ENCODE measurements around the gene PDZD2.
"Not testable (repeated sequence)": the region's sequence is repeated elsewhere in the genome, so short reads cannot be mapped to it uniquely, and the experiment has no call there.

PDZD2 gene

GRCh38 chr5:31769530-31769929, 130.6 kb downstream of the PDZD2 start:
- DNase-seq (ENCODE audit: low read depth in 2 of 2), result no peak

GRCh38 chr5:31770132-31770720, 131.3 kb downstream of the PDZD2 start:
- no peak for DNase-seq (ENCODE audit: low read depth in 2 of 2)

GRCh38 chr5:31770998-31771397, 132.1 kb downstream of the PDZD2 start:
- no peak for DNase-seq (ENCODE audit: low read depth in 2 of 2)

GRCh38 chr5:31771500-31771899, 132.6 kb downstream of the PDZD2 start:
- no peak for DNase-seq (ENCODE audit: low read depth in 2 of 2)

- not testable (repeated sequence) for DNase-seq (ENCODE audit: low read depth in 2 of 2)
Measured at GRCh38 chr5:31776294-31776693, 137.4 kb downstream of the PDZD2 start.

- no peak for DNase-seq (ENCODE audit: low read depth in 2 of 2)
Measured at GRCh38 chr5:31776976-31777651, 138.2 kb downstream of the PDZD2 start.

- DNase-seq (ENCODE audit: low read depth in 2 of 2), result no peak
Measured at GRCh38 chr5:31781772-31782171, 142.8 kb downstream of the PDZD2 start.

GRCh38 chr5:31783086-31783645, 144.2 kb downstream of the PDZD2 start:
- no peak for DNase-seq (ENCODE audit: low read depth in 2 of 2)

GRCh38 chr5:31783731-31784130, 144.8 kb downstream of the PDZD2 start:
- DNase-seq (ENCODE audit: low read depth in 2 of 2), result no peak

GRCh38 chr5:31786090-31786631, 147.2 kb downstream of the PDZD2 start:
- DNase-seq (ENCODE audit: low read depth in 2 of 2), result no peak

GRCh38 chr5:31794009-31794408, 155.1 kb downstream of the PDZD2 start:
- DNase-seq (ENCODE audit: low read depth in 2 of 2), result no peak

GRCh38 chr5:31798168-31798567, 159.2 kb downstream of the PDZD2 start:
- DNase-seq (ENCODE audit: low read depth in 2 of 2), result no peak

- DNase-seq (ENCODE audit: low read depth in 2 of 2), result no peak
Measured at GRCh38 chr5:31800351-31800750, 161.4 kb downstream of the PDZD2 start.

- DNase-seq (ENCODE audit: low read depth in 2 of 2), result no peak
Measured at GRCh38 chr5:31805785-31806400, 167.0 kb downstream of the PDZD2 start.

GRCh38 chr5:31806561-31806960, 167.6 kb downstream of the PDZD2 start:
- DNase-seq (ENCODE audit: low read depth in 2 of 2), result no peak

- no peak for DNase-seq (ENCODE audit: low read depth in 2 of 2)
Measured at GRCh38 chr5:31807789-31808540, 169.0 kb downstream of the PDZD2 start.

GRCh38 chr5:31809050-31809870, 170.3 kb downstream of the PDZD2 start:
- no peak for DNase-seq (ENCODE audit: low read depth in 2 of 2)

- DNase-seq (ENCODE audit: low read depth in 2 of 2), result no peak
Measured at GRCh38 chr5:31811210-31811609, 172.3 kb downstream of the PDZD2 start.

- DNase-seq (ENCODE audit: low read depth in 2 of 2), result no peak
Measured at GRCh38 chr5:31815376-31815775, 176.4 kb downstream of the PDZD2 start.

- DNase-seq (ENCODE audit: low read depth in 2 of 2), result no peak
Measured at GRCh38 chr5:31819926-31820516, 181.1 kb downstream of the PDZD2 start.

- no peak for DNase-seq (ENCODE audit: low read depth in 2 of 2)
Measured at GRCh38 chr5:31823472-31823871, 184.5 kb downstream of the PDZD2 start.
